Activated gamma-delta T cell treated with anti-CD3 and anti-CD28 coated beads, Interleukin-2, amount 50 U/mL, for 16 hours (primary cell): Measurements from ENCODE around the gene CDYL2.
A peak's percentile ranks its signal among the peaks of the same experiment; 100 is the strongest.
"Not testable (repeated sequence)": the region's sequence is repeated elsewhere in the genome, so short reads cannot be mapped to it uniquely, and the experiment has no call there.

Source experiments
- DNase-seq: peaks from one replicate; pipeline ENCODE4 v3.0.0-alpha.2; 2020; ENCODE audit warnings: low read depth

CDYL2 gene

DNA sequence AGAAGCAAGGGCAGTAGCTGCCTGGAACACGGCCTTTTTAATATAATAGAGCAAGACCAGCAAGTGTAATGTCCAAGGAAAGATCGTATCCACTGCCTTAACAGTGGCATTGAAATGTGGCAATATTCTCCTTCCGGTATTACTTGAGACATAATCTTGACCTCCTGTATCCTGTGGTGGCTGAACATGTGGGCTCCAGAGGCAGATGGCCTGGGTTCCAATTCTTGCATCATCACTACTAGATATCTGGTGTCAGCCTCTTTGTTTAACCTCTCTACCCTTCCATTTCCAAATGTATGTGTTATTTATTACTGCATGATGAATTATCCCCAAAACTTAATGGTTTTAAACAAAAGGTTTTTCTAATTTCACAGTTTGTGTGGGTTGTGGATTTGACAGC lies 3.5 kb upstream of the CDYL2 start:
- DNase-seq = no peak

DNA sequence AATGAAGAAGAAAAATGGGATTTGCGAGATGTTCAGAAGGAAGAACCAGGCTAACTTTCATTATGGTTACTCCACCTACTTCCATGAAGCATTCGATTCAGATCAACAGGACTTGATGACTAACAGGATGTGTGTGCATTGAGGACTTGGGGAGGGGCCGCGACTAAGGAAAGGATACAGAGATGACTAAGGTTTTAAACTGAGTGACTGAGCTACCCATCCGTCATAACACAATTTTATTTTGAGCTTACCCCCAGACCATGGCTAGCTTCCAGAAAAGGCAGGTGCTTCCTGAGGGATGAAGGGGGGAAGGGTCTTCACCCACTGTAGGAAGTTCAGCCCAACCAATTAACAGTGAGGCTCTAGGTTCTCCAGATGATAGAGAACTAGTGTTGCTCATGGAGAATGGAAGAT lies 2.5 kb upstream of the CDYL2 start:
- DNase-seq = peak; percentile 13

DNA sequence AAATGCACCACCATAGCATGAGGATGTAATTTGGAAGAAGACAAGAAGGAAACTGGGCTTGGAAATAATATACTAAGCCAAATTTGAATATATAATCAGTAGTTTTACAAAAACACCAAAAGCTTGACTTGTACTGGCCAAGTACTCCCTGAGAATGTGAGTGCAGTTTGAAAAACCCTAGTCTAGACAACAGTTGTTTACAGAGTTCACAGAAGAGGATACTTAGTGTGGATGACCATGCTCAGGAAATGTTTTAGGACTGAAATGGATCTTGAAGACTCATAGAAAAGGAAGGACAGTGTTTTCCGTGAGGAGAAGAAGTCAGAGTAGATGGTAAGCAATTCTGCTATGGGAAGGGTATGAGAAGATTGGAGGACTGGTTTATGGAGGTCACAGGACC lies 1.9 kb upstream of the CDYL2 start:
- no peak for DNase-seq

DNA sequence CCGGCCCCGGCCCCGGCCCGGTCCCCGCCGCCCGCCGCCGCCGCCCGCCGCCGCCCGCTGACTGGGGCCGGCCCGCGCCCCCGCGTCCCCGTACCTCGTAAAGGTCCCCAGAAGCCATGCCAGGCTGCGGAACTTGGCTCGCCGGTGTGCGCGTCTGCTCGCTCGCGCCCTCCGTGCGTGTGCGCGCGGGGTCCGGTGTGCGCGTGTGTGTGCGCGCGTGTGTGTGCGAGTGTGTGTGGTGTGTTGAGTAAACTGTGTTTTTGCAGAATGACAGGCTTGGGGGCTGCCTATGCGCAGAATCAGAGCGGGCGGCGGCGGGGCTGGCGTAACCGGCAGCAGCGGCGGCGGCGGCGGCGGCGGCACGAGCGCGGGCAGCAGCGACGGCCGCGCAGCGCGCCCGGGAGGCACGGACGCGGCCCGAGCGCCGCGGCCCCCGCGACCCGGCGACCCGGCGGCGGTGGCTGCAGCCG lies 307 bp downstream of the CDYL2 start:
- peak; percentile 25 for DNase-seq

DNA sequence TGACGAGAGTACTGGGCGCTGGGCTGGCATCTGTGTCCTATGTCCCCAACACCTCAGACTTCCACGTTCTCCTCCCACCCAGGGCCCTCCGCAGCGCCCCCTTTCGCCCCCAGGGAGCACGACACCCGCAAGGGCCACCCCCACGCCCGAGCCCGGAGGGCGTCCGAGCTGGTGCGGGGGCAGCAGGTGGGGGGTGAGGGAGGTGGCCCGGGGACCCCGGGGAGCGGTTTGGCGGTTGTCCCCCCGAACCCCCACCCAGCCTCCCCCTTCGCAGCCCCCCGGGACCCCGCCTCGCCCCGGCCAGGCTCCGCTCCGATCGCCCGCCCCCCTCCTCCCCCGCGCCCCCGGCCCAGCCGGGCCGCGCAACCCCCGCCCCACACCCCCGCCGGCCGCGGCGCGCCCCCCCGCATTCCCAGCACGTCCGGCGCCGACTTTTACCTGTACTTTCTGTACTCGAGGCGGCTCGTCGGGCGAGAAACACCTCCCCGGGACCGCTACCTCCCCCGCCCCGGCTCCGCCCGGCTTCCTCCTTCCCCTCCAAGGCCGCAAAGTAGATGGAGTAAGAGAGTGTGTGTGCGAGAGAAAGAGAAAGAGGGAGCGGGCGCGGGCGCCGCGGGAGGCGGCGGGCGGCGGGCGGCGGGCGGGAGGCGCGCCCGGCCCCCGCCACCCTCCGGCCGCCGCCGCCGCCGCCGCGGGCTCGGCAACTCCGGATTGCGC lies 901 bp downstream of the CDYL2 start:
- peak; percentile 32 for DNase-seq

DNA sequence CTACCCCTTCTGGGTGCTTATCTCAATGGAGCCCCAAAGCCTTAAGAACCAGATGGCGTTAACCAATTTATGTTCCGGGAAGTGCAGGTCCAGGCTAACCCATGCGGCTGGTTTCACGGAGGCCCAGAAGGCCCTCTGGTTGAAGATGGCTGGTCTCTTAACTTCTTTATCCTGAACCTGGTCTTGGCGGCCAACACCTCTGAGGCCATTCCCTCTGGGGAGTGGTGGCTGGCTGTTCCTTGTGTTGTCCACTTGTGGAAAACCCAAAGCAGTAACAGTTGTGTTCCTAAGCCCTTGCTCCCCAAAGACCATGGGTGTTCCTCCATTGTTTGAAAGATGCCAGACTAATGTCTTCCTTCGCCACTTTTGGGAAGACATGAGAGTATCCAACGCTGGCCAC lies 1.5 kb downstream of the CDYL2 start:
- DNase-seq = no peak

DNA sequence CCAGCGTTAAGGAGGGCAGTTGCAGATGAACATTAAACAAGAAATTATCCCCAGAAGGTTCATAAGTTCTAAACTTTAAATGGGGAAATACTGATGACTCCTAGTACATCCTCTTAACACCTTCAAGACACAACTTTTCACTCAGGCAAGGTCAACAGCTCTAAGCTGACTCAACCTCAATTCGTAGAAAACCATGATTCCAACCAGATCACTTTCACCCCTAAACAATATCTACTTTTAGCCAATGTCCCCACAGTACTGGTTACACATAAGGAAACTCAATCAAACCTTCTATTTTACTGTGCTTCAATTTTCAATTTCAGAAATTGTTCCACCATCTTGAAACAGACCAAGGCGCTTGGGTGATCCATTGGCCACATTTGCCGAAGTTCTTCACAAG lies 2.3 kb downstream of the CDYL2 start:
- no peak for DNase-seq

DNA sequence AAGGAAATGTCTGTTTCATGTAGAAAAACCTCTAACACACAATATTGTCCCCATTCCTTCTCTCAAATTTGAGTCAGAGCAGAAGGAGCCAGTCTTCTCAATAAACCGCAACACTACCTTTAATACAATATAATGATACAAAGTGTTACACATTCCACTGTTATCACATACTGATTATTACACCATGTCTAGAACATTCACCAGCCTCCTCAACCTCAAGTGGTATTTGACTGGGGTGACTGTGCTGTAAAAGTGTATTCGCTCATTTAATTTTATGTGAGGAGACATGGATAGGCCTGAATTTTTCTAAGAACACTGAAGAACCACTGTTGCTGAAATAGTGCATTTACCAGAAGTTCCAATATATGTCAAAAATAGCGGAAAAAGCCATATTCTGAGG lies 10.3 kb downstream of the CDYL2 start:
- DNase-seq = no peak

DNA sequence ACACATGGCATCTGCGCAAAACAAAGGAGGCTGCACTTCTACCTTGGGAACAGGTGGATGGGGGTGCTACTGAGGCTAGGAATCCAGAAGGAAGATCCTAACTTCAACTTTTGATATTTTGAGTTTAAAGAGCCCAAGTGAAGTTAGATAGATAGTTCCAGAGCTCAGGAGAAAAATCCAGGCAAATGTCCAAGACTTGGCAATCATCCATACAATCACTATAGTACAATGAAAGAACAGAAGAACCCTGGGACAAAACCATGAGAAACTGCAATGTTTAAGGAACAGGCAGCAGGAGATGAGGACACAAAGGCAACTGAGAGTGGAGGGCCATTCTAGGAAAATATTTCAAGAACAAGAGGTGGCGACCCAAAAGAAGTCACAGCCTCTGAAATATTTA lies 12.4 kb downstream of the CDYL2 start:
- no peak for DNase-seq

DNA sequence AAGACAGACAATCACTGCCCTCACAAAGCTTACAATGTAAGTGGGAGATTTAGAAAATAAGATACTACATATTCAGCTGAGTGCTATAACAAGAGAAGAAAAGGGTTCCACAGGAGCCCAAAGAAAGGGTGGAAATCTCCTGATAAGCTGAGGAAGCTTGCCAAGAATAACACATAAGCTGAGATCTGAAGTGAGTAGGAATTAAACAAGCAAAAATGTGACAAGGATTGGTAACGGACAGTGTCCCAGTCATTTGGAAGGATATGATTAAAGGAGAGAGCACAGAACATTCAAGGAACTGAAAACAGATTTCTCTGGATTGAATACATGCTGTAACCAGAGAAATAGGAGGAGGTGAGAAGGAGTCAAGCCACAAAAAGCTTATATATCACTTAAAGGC lies 13.0 kb downstream of the CDYL2 start:
- DNase-seq = no peak

DNA sequence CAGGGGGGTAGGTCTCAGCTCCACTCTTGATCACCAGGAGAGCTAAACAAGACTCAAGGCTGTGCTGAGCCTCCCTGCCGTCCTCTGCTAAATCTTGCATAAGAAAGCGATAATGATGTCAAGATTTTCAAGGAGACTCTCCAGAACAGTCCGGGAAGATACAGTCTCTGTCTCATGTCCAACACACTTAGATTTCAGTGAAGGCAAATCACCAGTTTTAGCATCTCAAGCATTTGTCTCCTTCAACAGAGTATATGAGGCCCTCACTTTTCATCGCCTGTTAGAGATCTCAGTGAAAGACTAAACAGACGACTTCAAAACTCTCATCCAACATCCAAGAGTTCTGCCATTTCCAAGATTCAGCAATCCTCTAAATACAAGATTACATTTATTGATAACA lies 13.6 kb downstream of the CDYL2 start:
- DNase-seq = no peak

DNA sequence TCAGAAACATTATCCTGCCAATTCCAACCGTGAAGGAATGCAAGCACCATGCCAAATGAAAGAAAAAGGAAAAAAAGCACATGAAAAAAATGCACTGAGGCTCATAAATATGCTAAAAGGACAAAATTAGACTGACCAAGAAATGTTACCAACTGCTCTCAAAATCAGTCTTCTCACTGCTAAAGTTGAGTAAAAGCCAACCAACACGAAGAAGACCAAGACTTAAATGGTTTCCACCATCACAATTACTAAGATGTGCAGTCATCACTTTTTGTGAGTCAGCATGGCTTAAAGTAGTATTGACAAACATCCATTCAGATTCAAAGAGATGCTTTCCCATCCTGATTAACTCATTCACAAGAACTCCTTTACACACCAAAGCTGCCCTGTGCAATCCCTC lies 16.4 kb downstream of the CDYL2 start:
- DNase-seq = no peak

DNA sequence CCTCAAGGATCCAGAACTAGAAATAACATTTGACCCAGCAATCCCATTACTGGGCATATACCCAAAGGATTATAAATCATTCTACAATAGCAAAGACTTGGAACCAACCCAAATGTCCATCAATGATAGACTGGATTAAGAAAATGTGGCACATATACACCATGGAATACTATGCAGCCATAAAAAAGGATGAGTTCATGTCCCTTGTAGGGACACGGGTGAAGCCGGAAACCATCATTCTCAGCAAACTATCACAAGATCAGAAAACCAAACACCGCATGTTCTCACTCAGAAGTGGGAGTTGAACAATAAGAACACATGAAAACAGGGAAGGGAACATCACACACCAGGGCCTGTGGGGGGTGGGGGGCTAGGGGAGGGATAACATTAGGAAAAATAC lies 17.8 kb downstream of the CDYL2 start:
- not testable (repeated sequence) for DNase-seq

DNA sequence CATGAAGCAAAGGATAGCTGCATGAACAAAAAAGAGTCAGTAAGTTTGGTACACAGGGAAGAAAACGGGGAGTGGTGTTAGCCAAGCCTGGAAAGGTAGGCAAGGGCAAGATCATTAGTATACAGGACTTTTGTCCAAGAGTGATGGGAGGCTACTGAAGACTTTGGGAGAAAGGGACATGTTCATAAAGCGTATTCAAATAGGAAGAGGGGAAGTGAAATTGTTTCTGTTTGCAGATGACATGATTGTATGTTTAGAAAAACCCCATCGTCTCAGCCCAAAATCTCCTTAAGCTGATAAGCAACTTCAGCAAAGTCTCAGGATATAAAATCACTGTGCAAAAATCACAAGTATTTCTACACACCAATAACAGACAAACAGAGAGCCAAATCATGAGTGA lies 19.4 kb downstream of the CDYL2 start:
- DNase-seq = no peak

DNA sequence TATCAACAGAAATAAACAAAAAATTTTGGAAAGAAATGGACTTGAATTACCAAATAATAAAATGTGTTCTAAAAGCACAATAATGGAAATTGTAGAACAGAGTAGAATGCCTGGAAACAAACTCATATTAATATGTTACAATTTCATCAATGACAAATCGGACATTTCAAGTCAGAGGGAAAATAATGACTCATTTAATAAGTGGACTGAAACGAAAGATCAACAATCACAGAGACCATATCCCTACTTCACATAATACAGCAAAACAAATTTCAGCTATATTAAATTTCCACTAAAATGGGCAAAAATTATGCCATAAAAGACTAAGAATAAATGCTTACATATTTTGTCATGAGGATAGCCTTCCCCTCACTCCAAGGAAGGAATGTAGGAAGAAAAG lies 25.7 kb downstream of the CDYL2 start:
- no peak for DNase-seq

DNA sequence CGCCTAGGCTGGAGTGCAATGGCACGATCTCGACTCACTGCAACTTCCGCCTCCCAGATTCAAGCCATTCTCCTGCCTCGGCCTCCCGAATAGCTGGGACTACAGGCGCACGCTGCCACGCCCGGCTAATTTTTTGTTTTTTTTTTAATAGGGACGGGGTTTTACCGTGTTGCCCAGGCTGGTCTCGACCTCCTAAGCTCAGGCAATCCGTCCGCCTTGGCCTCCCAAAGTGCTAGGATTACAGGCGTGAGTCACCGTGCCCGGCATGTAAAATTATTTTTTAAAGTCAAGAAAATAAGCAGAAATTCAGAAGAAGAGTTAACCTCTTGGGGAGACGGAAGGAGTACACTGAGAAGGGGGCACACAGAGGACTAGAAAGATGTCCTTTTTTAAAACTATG lies 27.5 kb downstream of the CDYL2 start:
- no peak for DNase-seq

DNA sequence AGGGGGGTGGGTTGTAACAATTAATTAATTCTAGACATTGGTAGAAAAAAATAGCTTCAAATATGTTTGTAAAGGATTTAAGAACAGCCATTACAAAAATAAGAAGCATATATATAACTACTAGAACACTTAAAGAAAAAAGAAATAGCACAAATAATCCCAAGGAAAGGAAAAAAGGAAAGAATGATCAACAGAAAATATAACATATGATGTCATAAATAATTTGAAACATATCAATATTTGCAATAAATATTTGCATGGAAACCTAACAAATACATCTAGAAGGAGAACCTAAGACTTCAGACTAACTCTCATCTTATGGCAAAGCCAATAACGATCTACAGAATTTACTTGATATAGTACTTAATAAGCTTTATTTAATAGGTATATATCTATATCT lies 28.9 kb downstream of the CDYL2 start:
- no peak for DNase-seq

DNA sequence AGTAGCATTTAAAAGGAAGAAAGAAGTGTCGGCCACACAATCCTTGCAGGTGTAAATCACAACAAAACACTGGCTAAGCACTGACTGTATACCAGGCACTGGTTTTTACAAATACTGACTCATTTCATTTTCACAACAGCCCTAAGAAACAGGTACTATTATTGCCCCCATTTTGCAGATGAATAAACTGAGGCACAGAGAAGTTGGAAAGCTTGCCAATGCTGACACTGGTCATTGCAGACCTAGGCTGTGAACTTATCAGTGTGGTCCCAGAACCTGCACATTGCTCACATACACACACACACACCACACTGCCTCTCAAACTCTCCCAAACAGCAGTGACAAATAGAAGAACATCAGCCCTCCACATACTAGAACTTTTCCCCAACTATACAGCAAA lies 37.6 kb downstream of the CDYL2 start:
- DNase-seq = no peak

DNA sequence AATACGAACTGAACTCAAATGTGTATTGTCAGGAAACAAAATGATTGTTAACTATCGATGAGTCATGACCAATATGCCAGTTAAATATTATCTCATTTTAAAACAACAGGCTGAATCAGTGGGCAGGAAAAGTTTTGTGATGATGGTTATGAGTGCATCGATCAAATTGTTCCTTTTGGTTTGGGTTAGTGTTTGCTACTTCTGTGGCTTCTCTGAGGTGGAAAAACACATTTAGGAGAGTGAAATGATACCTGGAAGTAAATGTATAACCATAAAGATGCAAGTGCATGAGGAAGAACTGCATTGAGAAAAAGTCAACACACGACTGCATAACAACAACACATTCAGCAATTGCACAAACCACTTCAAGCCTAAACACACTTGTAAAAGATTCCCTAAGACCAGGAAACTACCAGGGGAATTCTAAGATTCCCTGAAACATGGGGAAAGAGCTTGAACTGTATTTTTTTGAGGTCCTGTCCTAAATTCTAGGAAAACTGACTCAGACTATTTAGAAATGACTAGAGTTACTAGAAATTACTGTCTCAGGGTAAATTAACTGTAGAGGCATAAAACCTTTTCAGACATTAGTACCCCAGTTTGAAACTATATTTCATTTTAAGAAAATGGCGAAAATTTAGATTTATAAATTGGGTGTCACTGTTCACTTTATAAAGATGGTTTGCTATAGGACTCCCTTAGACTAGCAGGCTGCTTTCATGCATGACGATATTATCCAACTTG lies 44.8 kb downstream of the CDYL2 start:
- no peak for DNase-seq

DNA sequence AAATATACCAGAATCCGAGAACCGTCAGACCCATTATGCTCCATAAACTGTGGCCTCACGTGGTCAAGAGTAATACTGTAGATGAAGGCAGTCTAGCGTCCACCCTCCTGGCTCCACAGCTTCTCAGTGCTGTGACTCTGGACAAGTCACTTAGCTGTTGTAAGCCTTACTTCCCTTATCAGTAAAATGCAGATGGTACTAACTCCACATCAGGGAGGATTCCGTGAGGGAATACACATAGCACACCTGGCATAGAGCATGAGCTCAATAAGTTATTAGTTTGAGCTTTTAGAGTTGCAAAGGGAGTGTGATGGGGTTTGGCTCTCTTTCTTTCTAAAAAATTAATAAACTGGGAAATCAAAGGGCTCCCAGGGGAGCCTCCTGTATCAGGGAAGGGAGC lies 49.9 kb downstream of the CDYL2 start:
- DNase-seq = no peak

DNA sequence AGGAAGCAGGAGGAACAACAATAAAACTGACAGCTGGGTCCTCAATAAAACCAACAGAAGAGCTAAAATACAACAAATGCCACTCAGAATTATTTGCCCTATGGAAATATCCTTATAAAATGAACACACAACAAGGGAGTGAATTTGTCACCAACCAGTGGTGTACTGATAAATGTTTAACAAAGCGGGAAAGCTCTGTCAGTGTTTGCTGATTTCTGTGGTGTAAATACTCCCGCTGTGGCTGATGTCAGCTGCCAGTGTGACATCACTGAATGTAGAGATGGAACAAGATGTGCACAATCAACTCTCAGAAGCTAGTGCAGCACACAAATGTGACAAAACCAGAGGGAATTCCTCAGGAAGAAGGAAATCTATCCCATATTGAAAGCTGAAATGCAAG lies 51.9 kb downstream of the CDYL2 start:
- no peak for DNase-seq

DNA sequence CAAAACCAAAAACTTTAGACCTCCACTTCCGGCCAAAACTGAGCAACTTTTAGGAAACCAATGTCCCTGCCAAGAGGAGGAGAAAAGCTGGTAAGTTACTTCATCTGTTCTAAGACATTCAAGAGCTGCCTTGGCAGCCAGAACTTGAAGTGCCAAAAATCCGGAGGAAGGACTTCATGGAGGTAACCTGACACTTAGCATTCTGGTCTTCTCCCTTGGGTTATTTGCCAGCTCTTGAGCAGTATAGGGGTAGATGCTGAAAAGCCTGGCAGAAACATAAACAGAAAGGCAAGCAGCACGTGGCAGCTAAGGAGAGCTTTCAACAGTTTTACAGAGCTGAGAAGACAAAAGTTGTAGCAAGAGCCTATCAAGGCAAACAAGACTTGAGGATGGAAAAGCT lies 53.2 kb downstream of the CDYL2 start:
- DNase-seq = no peak

DNA sequence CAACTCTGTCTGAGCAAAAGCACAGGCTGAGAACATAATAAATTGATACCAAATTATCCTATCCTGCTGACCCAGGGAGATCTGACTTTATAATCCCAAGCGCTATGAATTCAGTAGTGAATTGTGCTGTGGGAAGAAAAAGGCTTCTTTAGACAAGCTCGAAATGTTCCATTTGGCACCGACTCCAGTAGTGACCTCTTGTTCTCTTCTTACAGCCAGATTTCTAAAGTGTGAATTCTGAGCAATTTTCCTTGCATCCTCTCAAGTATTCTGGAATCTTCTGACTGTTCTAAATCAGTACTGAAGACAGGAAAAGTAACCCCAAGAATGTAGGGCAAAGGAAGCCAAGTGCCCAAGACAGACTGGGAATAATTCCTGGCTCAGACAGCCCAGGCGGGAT lies 58.2 kb downstream of the CDYL2 start:
- DNase-seq = no peak

DNA sequence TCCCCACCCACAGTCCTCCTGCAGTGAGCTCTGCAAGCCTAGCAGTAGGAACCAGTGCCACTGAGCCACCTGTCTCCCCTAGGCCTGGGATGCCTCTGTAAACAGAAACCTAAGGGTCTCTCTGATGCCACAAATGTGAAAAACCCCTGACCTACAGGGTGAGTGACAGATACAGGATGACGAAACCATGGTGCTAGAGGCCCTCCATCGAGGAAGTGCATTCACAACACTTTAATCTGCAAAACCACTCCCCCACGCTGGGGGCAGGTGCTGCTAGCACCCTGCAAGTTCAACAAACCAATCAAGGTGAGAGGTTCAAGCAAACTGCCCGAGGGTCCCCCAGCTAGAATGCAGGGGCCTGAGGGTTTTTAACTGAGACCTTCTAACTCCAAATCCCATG lies 59.5 kb downstream of the CDYL2 start:
- DNase-seq = no peak
